ENCODE measurements around the gene CHCHD4. TPM values are rescaled to one million over a fixed set of nuclear protein-coding genes. Genes with fewer than 3 reads are reported as not detected.
"Not testable (repeated sequence)": the region's sequence is repeated elsewhere in the genome, so short reads cannot be mapped to it uniquely, and the experiment has no call there.

The CHCHD4 gene
- total RNA-seq, 1 donor from 2014 or later: 7.3 TPM

DNA sequence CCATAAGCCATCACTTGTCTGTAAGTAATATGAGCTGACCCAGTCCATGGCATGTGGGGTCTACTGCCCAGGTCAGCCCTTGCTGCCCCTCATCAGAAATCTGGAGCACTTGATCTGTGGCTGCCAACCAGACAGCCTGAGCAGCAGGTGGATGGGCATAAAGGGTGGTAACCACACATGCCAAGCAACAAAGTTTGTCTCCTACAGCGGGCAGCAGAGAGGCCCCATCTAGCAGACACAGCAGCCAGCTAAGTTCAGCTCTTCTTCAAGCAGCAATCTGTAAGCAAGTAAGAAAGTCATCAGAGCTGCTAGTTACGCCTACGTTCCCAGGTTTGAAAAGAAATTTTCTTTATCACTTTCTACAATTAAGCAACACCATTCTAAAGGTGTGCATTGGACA lies 27.9 kb downstream of the CHCHD4 start:
- H3K9me3 Mint-ChIP-seq: peaks cover 17% of the 10 kb centered on the region
- DNase-seq (ENCODE audit: low spot score in 2 of 2, unreplicated experiment in 2 of 2): no peak
- H3K36me3 Mint-ChIP-seq: no peaks in the 10 kb centered on the region

DNA sequence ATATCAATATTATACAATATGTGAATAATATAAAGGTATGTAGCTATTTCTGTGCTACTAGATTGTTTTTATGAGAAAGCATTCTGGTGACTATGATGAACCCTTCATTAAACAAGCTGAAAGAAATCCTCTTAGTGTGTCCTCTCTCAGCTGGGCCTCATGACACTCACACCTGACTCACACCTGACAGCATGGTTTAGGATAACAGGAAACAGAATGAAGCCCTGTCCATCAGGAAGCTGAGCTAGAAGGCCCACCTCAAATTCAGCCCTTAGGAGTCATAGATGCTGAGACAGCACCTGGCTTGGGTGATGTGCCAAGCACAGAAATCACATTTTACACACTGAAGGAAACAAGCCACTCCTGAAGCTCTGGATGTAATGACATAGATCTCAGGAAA lies 30.8 kb downstream of the CHCHD4 start:
- no peak for DNase-seq (ENCODE audit: low spot score in 2 of 2, unreplicated experiment in 2 of 2)
- Mint-ChIP-seq H3K4me1 (no peaks in the 10 kb centered on the region), H3K36me3 (no peaks in the 10 kb centered on the region), H3K4me3 (no peak overlapping the region), H3K27me3 (ENCODE audit: low read depth) (peaks cover 43% of the 10 kb centered on the region), H3K27ac (no peak overlapping the region), H3K9me3 (peaks cover 17% of the 10 kb centered on the region)
- TF ChIP-seq, protein P1, sequence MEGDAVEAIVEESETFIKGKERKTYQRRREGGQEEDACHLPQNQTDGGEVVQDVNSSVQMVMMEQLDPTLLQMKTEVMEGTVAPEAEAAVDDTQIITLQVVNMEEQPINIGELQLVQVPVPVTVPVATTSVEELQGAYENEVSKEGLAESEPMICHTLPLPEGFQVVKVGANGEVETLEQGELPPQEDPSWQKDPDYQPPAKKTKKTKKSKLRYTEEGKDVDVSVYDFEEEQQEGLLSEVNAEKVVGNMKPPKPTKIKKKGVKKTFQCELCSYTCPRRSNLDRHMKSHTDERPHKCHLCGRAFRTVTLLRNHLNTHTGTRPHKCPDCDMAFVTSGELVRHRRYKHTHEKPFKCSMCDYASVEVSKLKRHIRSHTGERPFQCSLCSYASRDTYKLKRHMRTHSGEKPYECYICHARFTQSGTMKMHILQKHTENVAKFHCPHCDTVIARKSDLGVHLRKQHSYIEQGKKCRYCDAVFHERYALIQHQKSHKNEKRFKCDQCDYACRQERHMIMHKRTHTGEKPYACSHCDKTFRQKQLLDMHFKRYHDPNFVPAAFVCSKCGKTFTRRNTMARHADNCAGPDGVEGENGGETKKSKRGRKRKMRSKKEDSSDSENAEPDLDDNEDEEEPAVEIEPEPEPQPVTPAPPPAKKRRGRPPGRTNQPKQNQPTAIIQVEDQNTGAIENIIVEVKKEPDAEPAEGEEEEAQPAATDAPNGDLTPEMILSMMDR (IDR thresholded peaks at IDR 0.05; ENCODE audit: unreplicated experiment): no peak

More for the DNA sequence above, 27.9 kb downstream of the CHCHD4 start:
- no peaks in the 10 kb centered on the region for H3K4me1 Mint-ChIP-seq
- no peak overlapping the region for H3K27ac Mint-ChIP-seq
- TF ChIP-seq, protein P1 (IDR thresholded peaks at IDR 0.05; ENCODE audit: unreplicated experiment): no peak
- peaks cover 33% of the 10 kb centered on the region for H3K27me3 Mint-ChIP-seq (ENCODE audit: low read depth)
- H3K4me3 Mint-ChIP-seq: no peak overlapping the region

DNA sequence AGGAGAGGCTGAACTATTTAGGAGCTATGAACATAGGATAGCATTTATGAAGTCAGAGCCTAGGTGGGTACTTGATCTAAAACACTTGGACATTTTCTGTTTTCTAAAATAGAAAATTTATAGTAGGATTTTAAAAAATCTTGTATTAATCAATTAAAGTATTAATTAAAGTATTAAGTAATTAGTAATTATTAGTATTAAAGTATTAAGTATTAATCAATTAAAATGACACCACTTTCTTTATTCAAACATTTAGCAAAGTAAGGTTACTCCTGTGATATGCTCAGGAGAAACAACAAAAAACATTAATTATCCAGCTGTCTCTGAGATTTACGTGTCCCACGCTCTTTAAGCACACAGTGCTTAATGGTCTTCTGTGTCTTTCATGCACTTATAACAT lies 32.2 kb downstream of the CHCHD4 start:
- TF ChIP-seq, protein P1 (IDR thresholded peaks at IDR 0.05; ENCODE audit: unreplicated experiment): no peak
- peaks cover 38% of the 10 kb centered on the region for H3K27me3 Mint-ChIP-seq (ENCODE audit: low read depth)
- no peaks in the 10 kb centered on the region for H3K36me3 Mint-ChIP-seq
- peaks cover 21% of the 10 kb centered on the region for H3K9me3 Mint-ChIP-seq
- H3K27ac Mint-ChIP-seq: no peak overlapping the region
- no peak overlapping the region for H3K4me3 Mint-ChIP-seq
- DNase-seq (ENCODE audit: low spot score in 2 of 2, unreplicated experiment in 2 of 2): no peak
- no peaks in the 10 kb centered on the region for H3K4me1 Mint-ChIP-seq

DNA sequence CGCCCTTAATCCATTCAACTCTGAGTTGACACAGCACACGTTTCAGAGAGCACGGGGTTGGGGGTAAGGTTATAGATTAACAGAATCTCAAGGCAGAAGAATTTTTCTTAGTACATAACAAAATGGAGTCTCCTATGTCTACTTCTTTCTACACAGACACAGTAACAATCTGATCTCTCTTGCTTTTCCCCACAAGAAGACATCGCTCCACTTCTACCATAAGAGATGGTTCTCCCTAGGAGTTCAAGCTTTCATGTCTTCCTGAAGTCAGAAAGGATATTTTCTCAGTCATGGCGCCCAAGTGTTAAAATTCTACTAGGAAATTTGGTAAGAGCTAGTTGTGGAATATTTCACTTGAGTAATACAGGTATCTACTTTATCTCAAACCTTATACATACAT lies 32.7 kb downstream of the CHCHD4 start:
- not testable (repeated sequence) for H3K4me3 Mint-ChIP-seq; H3K36me3 Mint-ChIP-seq; H3K27ac Mint-ChIP-seq; H3K4me1 Mint-ChIP-seq; DNase-seq (ENCODE audit: low spot score in 2 of 2, unreplicated experiment in 2 of 2)
- Mint-ChIP-seq H3K27me3 (ENCODE audit: low read depth) (peaks cover 36% of the 10 kb centered on the region), H3K9me3 (peaks cover 24% of the 10 kb centered on the region)

DNA sequence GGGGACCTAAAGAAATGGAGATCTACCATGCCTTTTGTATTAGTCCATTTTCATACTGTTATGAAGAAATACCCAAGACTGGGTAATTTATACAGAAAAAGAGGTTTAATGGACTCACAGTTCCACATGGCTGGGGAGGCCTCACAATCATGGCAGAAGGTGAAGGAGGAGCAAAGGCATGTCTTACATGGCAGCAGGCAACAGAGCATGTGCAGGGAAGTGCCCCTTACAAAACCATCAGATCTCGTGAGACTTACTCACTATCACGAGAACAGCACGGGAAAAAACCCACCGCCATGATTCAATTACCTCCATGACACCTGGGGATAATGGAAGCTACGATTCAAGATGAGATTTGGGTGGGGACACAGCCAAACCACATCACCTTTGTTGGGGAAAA lies 37.2 kb downstream of the CHCHD4 start:
- H3K9me3 Mint-ChIP-seq: peaks cover 28% of the 10 kb centered on the region
- peaks cover 14% of the 10 kb centered on the region for H3K27me3 Mint-ChIP-seq (ENCODE audit: low read depth)
- not testable (repeated sequence) for DNase-seq (ENCODE audit: low spot score in 2 of 2, unreplicated experiment in 2 of 2); H3K36me3 Mint-ChIP-seq; H3K27ac Mint-ChIP-seq; H3K4me3 Mint-ChIP-seq; H3K4me1 Mint-ChIP-seq

DNA sequence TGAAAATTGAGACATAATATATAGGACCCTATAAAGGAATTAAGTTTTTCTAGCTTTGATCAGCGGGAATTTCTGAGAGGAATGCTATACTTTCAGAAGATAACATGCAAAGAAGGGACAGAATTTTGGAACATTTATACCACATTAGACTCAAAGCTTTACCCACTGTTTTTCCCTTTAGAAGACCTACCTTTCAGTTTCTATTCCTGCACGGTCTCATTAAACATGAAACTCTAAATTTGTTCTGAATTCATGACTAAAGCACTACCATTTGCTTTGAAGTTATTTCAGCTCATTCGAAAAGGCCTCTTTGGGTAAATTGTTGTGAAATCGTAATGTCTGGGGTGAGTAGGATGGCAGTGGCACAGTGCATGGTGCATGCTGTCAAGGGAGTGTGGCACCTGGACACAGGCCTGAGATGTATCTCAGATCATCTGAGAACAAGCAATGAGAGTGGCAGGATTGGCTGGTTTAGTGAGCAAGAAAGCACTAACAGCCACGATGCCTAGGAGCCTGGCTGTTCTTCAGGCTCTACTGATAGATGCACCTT lies 42.5 kb downstream of the CHCHD4 start:
- no peaks in the 10 kb centered on the region for H3K4me1 Mint-ChIP-seq
- no peak overlapping the region for H3K27ac Mint-ChIP-seq
- H3K36me3 Mint-ChIP-seq: no peaks in the 10 kb centered on the region
- H3K9me3 Mint-ChIP-seq: peaks cover 22% of the 10 kb centered on the region
- H3K27me3 Mint-ChIP-seq (ENCODE audit: low read depth): peaks cover 4% of the 10 kb centered on the region
- no peak for DNase-seq (ENCODE audit: low spot score in 2 of 2, unreplicated experiment in 2 of 2)
- H3K4me3 Mint-ChIP-seq: no peak overlapping the region
- TF ChIP-seq, protein P1 (IDR thresholded peaks at IDR 0.05; ENCODE audit: unreplicated experiment): no peak

DNA sequence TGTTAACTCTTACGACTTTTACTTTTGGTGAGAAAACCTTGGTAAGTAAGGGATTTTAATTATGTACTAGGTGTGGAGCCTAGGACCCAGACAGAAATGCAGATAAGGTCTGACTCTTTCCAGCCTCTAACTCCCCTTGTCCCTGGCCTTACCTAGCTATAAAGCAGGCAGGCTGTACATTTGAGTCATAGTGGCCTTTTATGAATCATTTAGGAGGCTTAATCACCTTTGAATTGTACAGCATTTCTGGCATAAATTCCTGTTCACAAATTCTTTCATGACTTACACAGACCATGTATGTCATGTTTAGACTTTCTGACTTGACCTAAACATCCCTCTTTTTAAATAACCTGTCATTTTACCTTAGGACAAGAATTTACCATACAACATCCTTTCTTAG lies 47.4 kb downstream of the CHCHD4 start:
- H3K9me3 Mint-ChIP-seq: peaks cover 24% of the 10 kb centered on the region
- H3K4me3 Mint-ChIP-seq: no peak overlapping the region
- H3K36me3 Mint-ChIP-seq: no peaks in the 10 kb centered on the region
- no peak overlapping the region for H3K27ac Mint-ChIP-seq
- no peaks in the 10 kb centered on the region for H3K4me1 Mint-ChIP-seq
- peaks cover 3% of the 10 kb centered on the region for H3K27me3 Mint-ChIP-seq (ENCODE audit: low read depth)
- TF ChIP-seq, protein P1 (IDR thresholded peaks at IDR 0.05; ENCODE audit: unreplicated experiment): no peak
- no peak for DNase-seq (ENCODE audit: low spot score in 2 of 2, unreplicated experiment in 2 of 2)

DNA sequence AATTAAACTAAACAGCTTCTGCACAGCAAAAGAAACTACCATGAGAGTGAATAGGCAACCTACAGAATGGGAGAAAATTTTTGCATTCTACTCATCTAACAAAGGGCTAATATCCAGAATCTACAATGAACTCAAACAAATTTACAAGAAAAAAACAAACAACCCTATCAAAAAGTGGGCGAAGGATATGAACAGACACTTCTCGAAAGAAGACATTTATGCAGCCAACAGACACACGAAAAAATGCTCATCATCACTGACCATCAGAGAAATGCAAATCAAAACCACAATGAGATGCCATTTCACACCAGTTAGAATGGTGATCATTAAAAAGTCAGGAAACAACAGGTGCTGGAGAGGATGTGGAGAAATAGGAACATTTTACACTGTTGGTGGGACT lies 49.4 kb downstream of the CHCHD4 start:
- not testable (repeated sequence) for H3K4me3 Mint-ChIP-seq; H3K27ac Mint-ChIP-seq; H3K27me3 Mint-ChIP-seq (ENCODE audit: low read depth); DNase-seq (ENCODE audit: low spot score in 2 of 2, unreplicated experiment in 2 of 2); H3K4me1 Mint-ChIP-seq; H3K36me3 Mint-ChIP-seq
- peaks cover 27% of the 10 kb centered on the region for H3K9me3 Mint-ChIP-seq
